HG02678 (cell line): Measurements from ENCODE around the gene PCMT1.
A peak's percentile ranks its signal among the peaks of the same experiment; 100 is the strongest.
"Not testable (repeated sequence)": the region's sequence is repeated elsewhere in the genome, so short reads cannot be mapped to it uniquely, and the experiment has no call there.

ENCODE experiments used
- ATAC-seq: cut with Tn5 transposase; IDR thresholded peaks from one replicate; pipeline ENCODE4 v1.9.1; 2021; ENCODE audit warnings: mild to moderate bottlenecking, moderate library complexity; ENCODE audit not compliant: unreplicated experiment

The PCMT1 gene

DNA sequence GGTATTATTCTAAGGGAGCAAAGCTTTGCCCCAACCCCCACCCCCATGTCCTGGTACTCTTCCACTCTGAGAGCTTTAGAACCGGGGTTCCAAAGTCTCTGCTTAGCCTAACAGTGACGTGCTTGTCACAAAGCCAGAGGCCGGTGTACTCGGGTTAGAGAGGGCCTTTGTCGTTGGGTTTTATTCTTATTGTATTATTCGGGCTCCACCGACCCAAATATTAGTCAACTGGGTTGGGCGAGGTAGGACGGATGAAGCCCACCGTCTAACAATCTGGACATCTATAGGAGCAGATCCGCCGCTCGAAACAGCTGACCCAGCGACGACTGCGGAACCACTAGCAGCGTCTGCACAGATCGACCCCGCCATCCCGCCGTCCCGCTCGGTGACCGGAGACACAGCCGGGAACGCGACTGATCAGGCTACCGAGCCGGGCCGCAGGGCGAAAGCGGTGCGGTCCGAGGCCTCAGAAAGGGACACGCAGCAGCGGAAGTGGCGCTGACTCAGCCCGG is 403 bp upstream of the PCMT1 start:
- not testable (repeated sequence) for ATAC-seq

DNA sequence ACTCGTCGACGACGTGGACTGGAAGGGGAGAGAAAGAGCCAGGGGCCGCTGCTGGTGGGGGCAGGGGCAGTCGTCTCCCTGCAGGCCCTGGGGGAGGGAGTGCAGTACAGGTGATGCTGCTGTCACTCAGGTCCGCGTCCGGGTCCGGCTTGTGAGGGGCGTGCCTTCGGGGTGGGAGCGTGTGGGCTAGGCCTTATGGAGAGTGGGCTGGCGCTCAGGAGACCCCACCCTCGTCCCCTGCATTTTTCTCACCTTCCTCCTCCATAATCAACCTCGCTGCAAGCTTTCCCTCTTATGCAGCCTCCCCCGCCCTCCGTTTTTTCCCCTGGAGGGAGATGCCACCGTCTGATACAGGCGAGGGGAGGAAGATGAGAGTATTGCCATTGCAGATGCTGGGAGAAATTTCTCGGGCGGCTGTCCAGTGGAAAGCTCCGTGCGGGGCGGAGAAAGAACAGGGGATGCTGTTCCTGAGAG is 632 bp downstream of the PCMT1 start:
- ATAC-seq: peak; percentile 29

DNA sequence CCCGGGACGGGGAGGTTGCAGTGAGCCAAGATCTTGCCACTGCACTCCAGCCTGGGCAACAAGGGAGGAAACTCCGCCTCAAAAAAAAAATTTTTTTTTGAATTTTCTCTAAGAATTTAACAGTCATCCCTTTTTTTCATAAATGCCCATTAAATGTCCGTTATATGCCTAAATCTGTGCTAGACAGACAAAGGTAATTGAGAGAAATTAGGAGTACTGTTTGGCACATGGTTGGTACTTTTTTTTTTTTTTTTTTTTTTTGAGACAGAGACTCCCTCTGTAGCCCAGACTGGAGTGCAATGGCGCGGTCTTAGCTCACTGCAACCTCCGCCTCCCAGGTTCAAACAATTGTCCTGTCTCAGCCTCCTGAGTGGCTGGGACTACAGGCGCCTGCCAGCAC is 1.7 kb downstream of the PCMT1 start:
- ATAC-seq: no peak

DNA sequence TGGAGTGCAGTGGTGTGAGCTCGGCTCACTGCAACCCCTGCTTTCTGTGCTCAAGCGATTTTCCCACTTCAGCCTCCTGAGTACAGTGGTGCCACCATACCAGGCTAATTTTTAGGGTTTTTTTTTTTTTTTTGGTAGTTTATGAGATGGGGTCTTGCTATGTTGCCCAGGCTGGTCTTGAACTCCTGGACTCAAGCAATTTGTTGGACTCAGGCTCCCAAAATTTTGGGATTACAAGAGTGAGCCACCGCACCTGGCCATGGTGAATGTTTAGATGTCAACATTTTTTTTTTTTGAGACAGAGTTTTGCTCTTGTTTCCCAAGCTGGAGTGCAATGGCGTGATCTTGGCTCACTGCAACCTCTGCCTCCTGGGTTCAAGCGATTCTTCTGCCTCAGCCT is 2.4 kb downstream of the PCMT1 start:
- not testable (repeated sequence) for ATAC-seq

DNA sequence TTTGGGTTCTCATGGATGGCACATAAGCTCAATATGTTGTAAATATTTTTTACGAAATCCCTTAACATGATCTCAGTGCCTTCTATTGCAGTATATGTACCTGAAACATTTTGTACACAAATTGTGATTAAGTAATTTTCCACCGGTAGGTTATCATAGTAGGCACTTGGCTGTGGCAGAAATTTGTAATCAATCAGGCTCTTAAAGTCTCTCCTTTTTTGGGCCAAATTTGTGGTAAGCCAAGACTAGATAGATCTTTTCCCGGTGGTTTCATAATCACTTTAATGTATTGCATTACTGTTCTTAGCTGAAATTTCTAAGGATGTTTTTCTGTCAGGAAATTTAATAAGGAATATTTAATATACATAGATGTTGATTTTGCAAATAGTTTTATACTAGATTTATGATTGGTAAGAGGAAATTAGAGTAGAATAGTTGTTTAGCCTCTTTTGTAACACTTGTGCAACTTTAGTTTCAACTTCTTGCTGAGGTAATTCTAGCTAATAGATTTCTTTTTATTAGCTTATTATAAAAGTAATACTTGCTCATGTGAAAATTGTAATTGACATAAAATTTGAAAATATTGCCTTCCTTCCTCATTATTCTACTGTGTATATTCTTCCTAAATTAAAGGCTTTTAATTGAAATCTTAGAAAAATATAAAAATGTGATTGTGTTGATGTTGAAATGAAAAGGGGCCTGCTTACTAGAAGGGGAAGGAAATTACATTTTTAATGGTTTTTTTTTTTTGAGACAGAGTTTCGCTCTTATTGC is 3.2 kb downstream of the PCMT1 start:
- ATAC-seq: no peak

DNA sequence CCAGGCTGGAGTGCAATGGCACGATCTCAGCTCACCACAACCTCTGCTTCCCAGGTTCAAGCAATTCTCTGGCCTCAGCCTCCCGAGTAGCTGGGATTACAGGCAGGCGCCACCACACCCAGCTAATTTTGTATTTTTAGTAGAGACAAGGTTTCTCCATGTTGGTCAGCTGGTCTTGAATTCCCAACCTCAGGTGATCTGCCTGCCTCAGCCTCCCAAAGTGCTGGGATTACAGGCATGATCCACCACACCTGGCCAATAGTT is 3.8 kb downstream of the PCMT1 start:
- ATAC-seq: not testable (repeated sequence)

DNA sequence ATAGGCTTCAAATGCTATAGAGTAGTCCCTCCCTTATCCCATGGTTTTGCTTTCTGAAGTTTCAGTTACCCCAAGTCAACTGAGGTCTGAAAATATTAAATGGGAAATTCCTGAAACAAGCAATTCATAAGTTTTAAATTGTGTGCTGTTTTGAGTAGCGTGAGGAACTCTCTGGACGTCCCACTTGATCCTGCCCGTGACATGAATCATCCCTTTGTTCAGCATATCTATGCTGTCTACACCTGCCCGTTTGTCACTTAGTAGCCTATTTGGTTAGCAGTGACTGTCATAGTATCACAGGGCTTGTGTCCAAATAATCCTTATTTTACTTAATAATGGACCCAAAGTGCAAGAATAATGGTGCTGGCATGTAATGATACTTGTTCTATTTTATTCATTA is 5.0 kb downstream of the PCMT1 start:
- no peak for ATAC-seq

DNA sequence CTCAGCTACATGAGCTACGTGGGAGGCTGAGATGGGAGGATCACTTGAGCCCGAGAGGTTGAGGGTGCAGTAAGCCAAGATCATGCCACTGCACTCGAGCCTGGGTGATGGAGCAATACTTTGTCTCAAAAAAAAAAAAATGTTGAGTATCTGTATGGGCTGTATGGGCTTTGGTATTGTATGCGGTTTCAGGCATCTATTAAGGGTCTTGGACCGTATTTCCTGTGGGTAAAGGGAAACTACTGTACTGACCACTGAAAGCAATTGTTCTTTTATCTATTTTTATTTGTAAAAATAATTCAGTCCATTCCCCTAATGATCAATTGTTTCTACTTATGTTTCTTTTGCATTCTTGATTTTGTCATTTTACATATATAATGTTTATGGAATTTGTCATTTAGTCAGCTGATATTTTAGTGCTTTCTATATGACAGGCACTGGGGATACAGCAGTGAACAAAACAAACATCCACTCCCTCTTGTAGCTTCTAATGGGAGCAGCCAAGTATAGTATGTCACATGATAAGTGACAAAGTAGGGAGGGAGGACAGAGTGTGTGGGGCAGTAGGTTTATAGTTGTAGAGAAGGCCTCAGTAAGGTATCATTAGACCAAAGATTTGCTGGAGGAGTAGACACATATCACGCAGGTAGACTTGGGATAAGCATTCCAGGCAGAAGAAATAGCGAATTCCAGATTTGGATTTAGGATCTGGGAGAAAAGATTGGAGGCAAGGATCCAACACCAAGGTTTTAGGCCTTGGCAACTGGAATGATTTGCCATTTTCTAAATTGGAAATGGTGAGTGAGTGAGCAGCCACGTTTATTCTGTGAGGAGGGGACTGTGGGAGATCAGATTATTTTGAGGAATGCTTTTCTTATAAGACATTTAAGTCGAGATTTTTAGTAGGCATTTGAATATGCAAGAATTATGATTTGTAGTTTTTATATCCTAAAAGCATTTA is 6.0 kb downstream of the PCMT1 start:
- peak; percentile 81 for ATAC-seq

DNA sequence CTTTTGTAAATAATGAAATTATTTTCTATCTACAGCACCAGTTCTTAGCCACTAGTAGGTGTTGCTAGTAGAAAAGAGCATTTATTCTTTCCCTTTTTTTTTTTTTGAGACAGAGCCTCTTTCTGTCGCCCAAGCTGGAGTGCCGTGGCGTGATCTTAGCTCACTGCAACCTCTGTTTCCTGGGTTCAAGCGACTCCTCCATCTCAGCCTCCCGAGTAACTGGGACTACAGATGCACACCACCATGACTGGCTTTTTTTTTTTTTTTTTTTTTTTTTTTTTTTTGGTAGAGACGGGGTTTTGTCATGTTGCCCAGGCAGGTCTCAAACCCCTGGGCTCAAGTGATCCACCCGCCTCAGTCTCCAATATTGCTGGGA is 6.7 kb downstream of the PCMT1 start:
- no peak for ATAC-seq

DNA sequence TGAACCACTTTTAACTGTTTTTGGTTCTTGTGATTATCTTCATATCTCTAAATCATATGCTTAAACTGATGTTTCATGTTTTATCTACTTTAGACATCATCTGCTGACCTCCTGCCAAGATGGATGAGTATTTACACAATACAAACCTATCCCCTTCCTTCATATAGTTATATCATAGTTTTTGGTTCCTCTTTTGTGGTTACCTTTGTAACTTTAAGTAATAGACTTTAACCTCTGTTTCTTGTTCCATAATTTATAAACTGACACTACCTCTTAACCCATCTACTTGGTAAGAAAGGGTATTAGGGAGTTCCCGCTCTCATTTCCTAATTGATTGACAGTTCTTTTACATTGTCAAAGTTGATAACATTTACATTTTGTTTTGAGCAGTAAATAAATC is 11.9 kb downstream of the PCMT1 start:
- ATAC-seq: peak; percentile 96

DNA sequence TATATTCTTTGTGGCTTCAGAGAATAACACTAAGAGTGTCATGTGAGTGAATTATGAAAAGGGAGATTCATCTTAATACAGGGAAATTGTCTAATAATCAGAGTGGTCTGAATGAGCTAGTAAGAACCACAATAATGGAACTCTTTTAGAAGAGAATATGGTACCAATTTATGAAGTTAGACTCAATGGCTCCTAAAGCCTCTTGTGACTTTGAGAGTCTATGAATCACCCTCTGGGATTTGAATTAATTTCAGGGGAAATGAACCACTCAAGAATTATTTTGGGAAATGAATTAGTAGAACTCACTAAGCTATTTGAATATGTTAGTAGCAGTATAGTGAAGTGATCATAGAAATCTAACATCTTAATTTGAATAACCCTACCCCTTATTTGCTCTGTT is 14.3 kb downstream of the PCMT1 start:
- no peak for ATAC-seq

DNA sequence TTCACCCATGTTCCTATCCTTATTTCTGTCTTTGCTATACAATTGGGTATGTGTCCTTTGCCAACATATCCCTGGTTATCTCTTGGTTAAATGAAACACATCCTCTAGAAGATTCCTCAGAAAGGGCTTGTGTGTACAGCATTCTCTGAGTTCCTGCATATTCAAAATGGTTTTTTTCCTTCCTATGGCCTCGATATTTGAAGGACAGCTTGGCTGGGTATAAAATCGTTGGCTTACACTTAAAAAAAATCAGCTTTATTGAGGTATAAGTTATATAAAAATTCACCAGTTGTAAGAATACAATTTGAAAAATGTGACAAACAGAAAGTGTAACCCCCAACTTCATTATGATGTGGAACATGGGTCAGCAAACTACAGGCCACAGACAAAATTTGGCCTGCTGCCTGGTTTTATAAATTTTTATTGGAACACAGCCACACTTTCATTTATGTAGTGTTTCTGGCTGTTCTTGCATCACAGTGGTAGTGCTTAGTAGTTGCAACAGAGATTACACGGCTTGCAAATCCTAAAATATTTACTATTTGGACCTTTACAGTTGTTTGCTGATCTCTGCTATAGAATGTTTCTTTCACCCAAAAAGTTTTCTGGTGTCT is 16.7 kb downstream of the PCMT1 start:
- no peak for ATAC-seq

DNA sequence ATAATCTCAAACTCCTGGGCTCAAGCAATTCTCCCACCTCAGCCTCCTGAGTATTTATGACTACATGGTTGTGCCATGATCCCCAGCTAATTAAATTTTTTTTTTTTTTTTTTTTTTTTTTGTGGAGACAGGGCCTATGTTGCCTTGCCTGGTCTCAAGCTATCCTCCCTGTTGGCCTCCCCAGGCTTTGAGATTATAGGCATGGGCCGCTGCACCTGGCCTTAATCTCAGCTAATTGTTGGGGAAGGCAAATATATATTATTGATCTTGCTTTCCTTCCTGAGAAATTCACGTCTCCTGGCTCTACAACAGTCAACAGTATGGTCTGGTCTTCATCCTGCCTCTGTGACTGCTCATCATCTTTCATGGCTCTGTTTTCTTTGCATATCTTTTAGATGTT is 20.1 kb downstream of the PCMT1 start:
- ATAC-seq: no peak

DNA sequence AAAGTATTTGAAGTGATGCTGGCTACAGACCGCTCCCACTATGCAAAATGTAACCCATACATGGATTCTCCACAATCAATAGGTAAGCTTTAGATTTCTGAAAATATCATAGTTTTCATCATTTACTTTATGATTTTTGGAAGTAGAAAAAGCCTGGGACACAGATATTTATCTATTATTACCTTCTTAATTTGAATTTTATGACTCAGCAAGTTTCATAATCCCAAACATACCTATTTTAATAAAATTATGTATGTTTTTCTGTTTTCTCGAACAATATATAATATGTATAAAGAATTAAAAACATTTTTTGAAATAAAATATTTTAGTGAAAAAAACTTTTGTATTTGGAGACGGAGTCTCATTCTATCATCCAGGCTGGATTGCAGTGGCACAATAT is 21.6 kb downstream of the PCMT1 start:
- ATAC-seq: no peak

DNA sequence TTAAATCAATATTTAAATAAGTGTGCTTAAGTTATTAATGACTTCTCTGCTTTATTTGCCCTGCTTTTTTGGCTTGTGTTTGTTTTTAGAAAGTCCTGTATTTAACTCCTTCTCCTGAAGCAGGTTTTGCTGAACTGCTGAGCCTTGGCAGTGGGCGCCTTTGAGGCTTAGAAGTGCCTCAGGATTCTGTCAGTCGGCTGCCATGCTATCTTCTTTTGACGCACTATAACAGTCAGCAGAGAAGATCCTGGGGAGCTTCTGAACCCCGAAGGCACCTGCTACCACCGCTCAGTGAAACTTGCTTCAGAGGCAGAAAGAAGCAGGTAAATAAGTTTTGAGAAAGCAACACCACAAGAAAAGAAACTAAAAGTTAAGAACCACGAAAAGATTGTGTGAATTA is 22.4 kb downstream of the PCMT1 start:
- ATAC-seq: no peak

DNA sequence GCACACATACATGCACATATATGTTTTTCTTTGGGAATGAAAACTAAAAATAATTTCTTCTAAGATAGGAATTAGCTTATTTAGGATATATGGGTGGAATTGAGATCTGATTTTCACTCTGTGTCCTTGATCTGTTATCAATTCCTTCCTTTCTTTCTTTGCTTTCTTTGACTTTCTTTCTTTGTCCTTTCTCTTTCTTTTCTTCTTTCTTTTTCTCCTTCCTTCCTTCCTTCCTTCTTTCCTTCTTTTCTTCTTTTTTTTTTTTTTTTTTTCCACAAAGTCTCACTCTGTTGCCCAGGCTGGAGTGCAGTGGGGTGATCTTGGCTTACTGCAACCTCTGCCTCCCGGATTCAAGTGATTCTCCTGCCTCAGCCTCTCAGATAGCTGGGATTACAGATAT is 28.1 kb downstream of the PCMT1 start:
- ATAC-seq: no peak

DNA sequence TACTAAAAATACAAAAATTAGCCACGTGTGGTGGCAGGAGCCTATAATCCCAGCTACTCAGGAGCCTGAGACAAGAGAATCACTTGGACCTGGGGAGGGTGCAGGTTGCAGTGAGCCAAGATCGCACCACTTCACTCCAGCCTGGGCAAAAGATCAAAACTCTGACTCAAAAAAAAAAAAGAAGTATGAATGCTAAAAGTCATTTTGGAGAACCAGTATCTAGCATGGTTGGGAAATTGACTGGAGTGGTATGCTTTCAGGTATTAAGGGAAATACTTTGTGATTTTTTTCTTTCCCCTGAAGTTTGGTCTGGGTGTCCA is 30.1 kb downstream of the PCMT1 start:
- ATAC-seq: no peak

DNA sequence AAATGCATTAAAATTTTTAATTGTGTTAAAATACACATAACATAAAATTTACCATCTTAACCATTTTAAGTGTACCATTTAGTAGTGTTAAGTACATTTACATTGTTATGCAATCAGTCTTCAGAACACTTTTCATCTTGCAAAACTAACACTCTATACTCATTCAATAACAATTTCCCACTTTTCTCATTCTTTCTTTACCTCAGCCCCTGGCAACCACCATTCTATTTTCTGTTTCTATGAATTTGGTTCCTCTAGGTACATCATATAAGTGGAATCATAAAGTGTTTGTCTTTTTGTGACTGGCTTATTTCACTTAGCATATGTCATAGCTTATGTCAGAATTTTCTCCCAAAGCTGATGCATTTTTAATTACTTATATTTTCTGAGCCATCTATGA is 32.2 kb downstream of the PCMT1 start:
- ATAC-seq: no peak

DNA sequence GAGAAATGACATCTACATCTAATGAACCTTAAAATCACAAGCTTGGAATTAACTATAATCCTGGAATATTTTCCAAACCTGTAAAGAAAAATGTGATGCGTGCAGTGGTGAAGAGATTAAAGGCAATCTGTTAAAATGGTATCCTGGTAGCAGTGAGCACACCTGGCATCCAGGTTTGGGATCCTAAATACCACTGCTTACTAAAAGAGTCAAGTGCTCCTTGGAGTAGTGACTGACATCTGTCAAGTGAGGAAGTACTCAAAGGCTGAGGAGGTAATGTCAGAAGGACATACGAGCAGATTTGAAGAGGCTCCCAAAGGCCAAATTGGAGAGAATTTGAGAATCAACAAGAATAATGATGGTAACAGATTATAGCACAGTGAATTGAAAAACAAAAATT is 32.8 kb downstream of the PCMT1 start:
- no peak for ATAC-seq

DNA sequence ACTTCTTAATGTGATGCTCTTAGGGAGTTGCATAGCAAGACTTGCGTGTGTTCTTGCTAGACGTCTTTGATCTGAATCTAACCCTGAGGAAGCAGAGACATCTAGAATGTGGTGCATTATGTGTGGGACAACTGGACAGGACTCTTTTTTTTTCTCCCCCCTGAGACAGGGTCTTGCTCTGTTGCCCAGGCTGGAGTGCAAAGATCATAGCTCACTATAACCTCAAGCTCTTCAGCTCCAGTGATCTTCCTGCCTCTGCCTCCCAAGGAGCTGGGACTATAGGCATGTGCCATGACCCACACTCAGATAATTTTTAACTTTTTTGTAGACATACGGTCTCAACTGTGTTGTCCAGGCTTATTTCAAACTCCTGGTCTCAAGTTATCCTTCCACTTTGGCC is 34.0 kb downstream of the PCMT1 start:
- no peak for ATAC-seq

DNA sequence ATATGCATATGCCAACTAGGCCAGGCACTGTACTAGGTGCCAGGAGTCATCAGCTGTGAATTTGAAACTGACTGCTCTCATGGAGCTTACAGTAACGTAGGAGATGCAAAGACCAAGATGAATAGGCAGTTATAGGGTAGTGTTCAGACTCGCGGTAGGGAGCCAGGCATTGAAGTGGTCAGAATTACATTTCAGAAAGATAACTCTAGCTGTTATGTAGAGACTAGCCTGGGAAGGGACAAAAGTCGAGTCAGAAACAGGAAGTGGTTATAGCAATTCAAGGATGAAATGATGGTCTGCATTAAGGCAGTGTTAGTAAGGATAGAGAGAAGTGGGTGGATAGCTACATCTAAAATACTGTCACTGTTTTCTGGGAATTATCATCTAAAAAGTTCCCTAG is 56.6 kb downstream of the PCMT1 start:
- no peak for ATAC-seq

DNA sequence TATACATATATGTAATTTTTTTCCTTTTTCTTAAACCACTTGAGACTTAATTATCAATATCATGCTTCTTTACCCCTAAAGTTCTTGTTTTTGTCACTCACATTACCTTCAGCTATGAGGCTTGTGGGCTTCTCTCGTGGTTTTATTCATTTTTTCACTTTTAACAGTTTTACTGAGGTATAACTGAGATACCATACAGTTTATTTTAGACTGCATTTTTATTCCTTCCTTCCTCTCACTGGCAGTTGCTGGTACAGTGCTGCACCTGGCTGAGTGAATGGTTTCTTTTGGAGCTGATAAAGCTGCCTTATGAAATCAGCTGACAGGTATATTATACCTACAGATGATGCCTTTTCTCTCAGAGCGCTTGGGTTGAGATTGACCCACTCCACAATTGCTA is 60.3 kb downstream of the PCMT1 start:
- no peak for ATAC-seq
